Fibroblast of upper back skin (primary cell): ENCODE measurements around the gene KLF1.

Experiments
- DNase-seq: peaks from one replicate; pipeline ENCODE4 v3.0.0-alpha.2; 2013

Gene KLF1

GRCh38 chr19:12836529-12836863 is 50.5 kb downstream of the KLF1 start:
- no peak for DNase-seq

- peak; percentile 7 for DNase-seq
Measured at GRCh38 chr19:12834976-12835757, 51.8 kb downstream of the KLF1 start.

GRCh38 chr19:12834566-12834943 is 52.4 kb downstream of the KLF1 start, which contains the start of gene RTBDN:
RTBDN (minus strand) TSS chr19:12834579; CDS start chr19:12829979, 4,600 bp downstream.
- no peak for DNase-seq
